ENCODE measurements around the gene ZNF329.

- TF ChIP-seq CTCF (conservative IDR thresholded peaks at IDR 0.05; ENCODE audit: low read length) (no peak), EZH2phosphoT487 (IDR thresholded peaks at IDR 0.05; ENCODE audit: borderline replicate concordance) (no peak)
Observed at GRCh38 chr19:58129284-58129683, 21.3 kb downstream of the ZNF329 start.
